K562 (cell line): ENCODE results near the gene DOK3. TPM values are rescaled to one million over a fixed set of nuclear protein-coding genes. Genes with fewer than 3 reads are reported as not detected.

Experiments
- BMI1 ChIP-seq: fragments of 150-350 bp; IDR thresholded peaks from 2 replicates; pipeline ENCODE4 v1.6.1; 2014; ENCODE audit warnings: low read length
- COPS2 ChIP-seq: fragments of 450-650 bp; conservative IDR thresholded peaks from 2 replicates; pipeline ENCODE4 v1.6.1; 2016; ENCODE audit warnings: mild to moderate bottlenecking, moderate library complexity
- GABPB1 ChIP-seq: sonication (generic); formaldehyde crosslinking; IDR thresholded peaks from 2 replicates; pipeline ENCODE4 v1.8.0; 2022; ENCODE audit warnings: mild to moderate bottlenecking, missing genetic modification reagents
- GTF2E2 ChIP-seq: fragments of 200-800 bp; sonication (Bioruptor generic); IDR thresholded peaks from 2 replicates; pipeline ENCODE4 v1.6.1; 2016; ENCODE audit warnings: missing genetic modification characterization, missing compliant biosample characterization
- RB1 ChIP-seq: fragments of 450-650 bp; IDR thresholded peaks from 2 replicates; pipeline ENCODE4 v1.6.1; 2017; ENCODE audit warnings: low read depth, mild to moderate bottlenecking
- SMARCC2 ChIP-seq: fragments of 450-650 bp; IDR thresholded peaks from 2 replicates; pipeline ENCODE4 v1.6.1; 2017; ENCODE audit warnings: antibody characterized with exemption, moderate library complexity, mild to moderate bottlenecking, low read depth
- SRSF7 ChIP-seq: fragments of 200-400 bp; formaldehyde crosslinking; optimal IDR thresholded peaks from 2 replicates; pipeline ENCODE3; 2017; ENCODE audit warnings: mild to moderate bottlenecking, low read depth, low read length
- TRIM24 ChIP-seq, 2 experiments: fragments of 450-650 bp; IDR thresholded peaks; 2 replicates each; pipeline ENCODE4 v1.6.1; 2016
- ZNF644 ChIP-seq: fragments of 200-800 bp; sonication (Bioruptor generic); IDR thresholded peaks from 2 replicates; pipeline ENCODE4 v1.6.1; 2016; ENCODE audit warnings: low read depth, missing genetic modification characterization, missing compliant biosample characterization
- polyA plus RNA-seq, 8 experiments: library from polyadenylated mRNA; depleted of rRNA in 4 of 8; stranded (reverse) in 5 of 8; unstranded in 3 of 8; fragments of >200 nt; fragmentation: Nextera tagmentation in 2 of 8; fragmentation: Illumina TruSeq in 1 of 8; extraction: Ambion mirVana in 2 of 8; extraction: Trizol in 1 of 8; gene quantifications; 2 replicates each; pipeline versions ENCODE4 v1.2.1 to v1.2.3, GENCODE V29; 2011 to 2014; ENCODE audit warnings: inconsistent platforms in 1 of 8, missing spikeins in 1 of 8
- total RNA-seq, 7 experiments: library from RNA; depleted of rRNA in 6 of 7; stranded (reverse); fragments of >200 nt in 6 of 7; fragmentation: Illumina TruSeq in 2 of 7; extraction: Trizol in 2 of 7; gene quantifications; 2 replicates each; pipeline versions ENCODE4 v1.2.1 to v1.2.3, GENCODE V29; 2011 to 2021; ENCODE audit warnings: low replicate concordance in 1 of 7
- TF ChIP-seq, protein P1 (sequence below): fragments of 250-450 bp; sonication (Bioruptor Pico); IDR thresholded peaks from 2 replicates; pipeline ENCODE4 v1.8.0; 2021; ENCODE audit warnings: moderate library complexity, mild to moderate bottlenecking, inconsistent platforms
- TF ChIP-seq, protein P2 (sequence below): sonication (generic); formaldehyde crosslinking; IDR thresholded peaks from 2 replicates; pipeline ENCODE4 v1.8.0; 2022; ENCODE audit warnings: mild to moderate bottlenecking, missing genetic modification reagents
- TF ChIP-seq, protein P3 (sequence below): sonication (generic); formaldehyde crosslinking; IDR thresholded peaks from 2 replicates; pipeline ENCODE4 v1.8.0; 2023; ENCODE audit warnings: mild to moderate bottlenecking, missing genetic modification reagents
- TF ChIP-seq, protein P4 (sequence below): fragments of 250-450 bp; sonication (Bioruptor Pico); IDR thresholded peaks from 2 replicates; pipeline ENCODE4 v1.9.0; 2021; ENCODE audit warnings: mild to moderate bottlenecking
- TF ChIP-seq, protein P5 (sequence below): sonication (generic); IDR thresholded peaks from 2 replicates; pipeline ENCODE4 v1.6.1; 2016
- TF ChIP-seq, protein P6 (sequence below): fragments of 250-450 bp; sonication (Bioruptor Pico); IDR thresholded peaks from 2 replicates; pipeline ENCODE4 v1.5.0; 2022; ENCODE audit warnings: mild to moderate bottlenecking
- TF ChIP-seq, protein P7 (sequence below), 2 experiments: fragments of 450-650 bp in 1 of 2; IDR thresholded peaks; 2 replicates each; pipeline ENCODE4 v1.6.1; 2011 to 2017; ENCODE audit warnings: low read depth in 2 of 2, antibody characterized with exemption in 1 of 2, borderline replicate concordance in 1 of 2, low read length in 1 of 2, mild to moderate bottlenecking in 1 of 2, mixed read lengths in 1 of 2; ENCODE audit not compliant: control insufficient read depth in 1 of 2
- TF ChIP-seq, protein P8 (sequence below): fragments of 450-650 bp; formaldehyde crosslinking; IDR thresholded peaks from 2 replicates; pipeline ENCODE4 v1.4.0; 2020; ENCODE audit warnings: mild to moderate bottlenecking, moderate library complexity

The DOK3 gene
- total and polyA plus RNA-seq, 9 of the 15 experiments (the other 6 are each of a cell fraction or from before 2014, with no cell fraction given): 1.3 to 23.0 (median 8.0) TPM

DNA sequence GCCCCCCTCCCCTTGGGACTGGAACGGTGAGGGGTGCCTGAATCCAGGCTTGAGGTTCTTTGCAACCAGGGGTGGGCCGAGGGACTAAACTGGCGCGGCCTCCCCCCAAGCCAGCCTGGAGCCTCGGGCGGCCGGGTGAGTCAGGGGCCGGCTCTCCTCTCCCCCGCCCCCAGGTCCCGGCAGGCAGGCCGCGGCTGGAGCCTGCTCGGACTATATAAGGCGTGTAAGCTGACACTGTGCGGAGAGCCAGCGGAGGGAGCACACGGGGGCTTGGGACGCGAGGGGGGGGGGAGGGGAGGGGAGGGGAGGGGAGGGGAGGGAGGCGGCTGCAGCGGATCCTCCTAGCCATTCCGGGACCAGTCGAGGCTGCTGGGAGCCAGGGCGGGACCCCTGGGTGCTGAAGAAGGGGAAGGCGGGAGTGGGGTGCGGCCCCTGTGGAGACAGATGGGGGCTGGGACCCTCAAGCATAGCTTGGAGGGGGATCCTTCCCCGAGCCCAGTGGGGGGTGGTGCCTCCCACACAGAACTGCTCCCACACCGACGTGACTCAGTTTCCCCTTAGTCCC is 12.8 kb downstream of the DOK3 start (continued):
- TF ChIP-seq, protein P1, sequence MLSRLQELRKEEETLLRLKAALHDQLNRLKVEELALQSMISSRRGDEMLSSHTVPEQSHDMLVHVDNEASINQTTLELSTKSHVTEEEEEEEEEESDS (CRISPR knock-in tag): no peak
- TF ChIP-seq GTF2E2 (tag) (no peak), RB1 (peak; percentile 8; the same call in 1 of the 2 replicates), BMI1 (no peak), TRIM24 (IDR thresholded peaks at IDR 0.05) (no peak), SMARCC2 (no peak), COPS2 (no peak), GABPB1 (CRISPR knock-in tag) (no peak), SRSF7 (no peak), ZNF644 (no peak)
- TF ChIP-seq, protein P2, sequence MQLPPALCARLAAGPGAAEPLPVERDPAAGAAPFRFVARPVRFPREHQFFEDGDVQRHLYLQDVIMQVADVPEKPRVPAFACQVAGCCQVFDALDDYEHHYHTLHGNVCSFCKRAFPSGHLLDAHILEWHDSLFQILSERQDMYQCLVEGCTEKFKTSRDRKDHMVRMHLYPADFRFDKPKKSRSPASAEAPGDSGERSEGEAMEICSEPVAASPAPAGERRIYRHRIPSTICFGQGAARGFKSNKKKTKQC (CRISPR knock-in tag): peak; percentile 67; the same call in 1 of the 2 replicates
- TF ChIP-seq, protein P3, sequence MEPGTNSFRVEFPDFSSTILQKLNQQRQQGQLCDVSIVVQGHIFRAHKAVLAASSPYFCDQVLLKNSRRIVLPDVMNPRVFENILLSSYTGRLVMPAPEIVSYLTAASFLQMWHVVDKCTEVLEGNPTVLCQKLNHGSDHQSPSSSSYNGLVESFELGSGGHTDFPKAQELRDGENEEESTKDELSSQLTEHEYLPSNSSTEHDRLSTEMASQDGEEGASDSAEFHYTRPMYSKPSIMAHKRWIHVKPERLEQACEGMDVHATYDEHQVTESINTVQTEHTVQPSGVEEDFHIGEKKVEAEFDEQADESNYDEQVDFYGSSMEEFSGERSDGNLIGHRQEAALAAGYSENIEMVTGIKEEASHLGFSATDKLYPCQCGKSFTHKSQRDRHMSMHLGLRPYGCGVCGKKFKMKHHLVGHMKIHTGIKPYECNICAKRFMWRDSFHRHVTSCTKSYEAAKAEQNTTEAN (CRISPR knock-in tag): no peak
- TF ChIP-seq, protein P4, sequence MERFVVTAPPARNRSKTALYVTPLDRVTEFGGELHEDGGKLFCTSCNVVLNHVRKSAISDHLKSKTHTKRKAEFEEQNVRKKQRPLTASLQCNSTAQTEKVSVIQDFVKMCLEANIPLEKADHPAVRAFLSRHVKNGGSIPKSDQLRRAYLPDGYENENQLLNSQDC (CRISPR knock-in tag): no peak
- TF ChIP-seq, protein P5, sequence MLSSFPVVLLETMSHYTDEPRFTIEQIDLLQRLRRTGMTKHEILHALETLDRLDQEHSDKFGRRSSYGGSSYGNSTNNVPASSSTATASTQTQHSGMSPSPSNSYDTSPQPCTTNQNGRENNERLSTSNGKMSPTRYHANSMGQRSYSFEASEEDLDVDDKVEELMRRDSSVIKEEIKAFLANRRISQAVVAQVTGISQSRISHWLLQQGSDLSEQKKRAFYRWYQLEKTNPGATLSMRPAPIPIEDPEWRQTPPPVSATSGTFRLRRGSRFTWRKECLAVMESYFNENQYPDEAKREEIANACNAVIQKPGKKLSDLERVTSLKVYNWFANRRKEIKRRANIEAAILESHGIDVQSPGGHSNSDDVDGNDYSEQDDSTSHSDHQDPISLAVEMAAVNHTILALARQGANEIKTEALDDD: no peak
- TF ChIP-seq, protein P6, sequence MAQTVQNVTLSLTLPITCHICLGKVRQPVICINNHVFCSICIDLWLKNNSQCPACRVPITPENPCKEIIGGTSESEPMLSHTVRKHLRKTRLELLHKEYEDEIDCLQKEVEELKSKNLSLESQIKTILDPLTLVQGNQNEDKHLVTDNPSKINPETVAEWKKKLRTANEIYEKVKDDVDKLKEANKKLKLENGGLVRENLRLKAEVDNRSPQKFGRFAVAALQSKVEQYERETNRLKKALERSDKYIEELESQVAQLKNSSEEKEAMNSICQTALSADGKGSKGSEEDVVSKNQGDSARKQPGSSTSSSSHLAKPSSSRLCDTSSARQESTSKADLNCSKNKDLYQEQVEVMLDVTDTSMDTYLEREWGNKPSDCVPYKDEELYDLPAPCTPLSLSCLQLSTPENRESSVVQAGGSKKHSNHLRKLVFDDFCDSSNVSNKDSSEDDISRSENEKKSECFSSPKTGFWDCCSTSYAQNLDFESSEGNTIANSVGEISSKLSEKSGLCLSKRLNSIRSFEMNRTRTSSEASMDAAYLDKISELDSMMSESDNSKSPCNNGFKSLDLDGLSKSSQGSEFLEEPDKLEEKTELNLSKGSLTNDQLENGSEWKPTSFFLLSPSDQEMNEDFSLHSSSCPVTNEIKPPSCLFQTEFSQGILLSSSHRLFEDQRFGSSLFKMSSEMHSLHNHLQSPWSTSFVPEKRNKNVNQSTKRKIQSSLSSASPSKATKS (CRISPR knock-in tag): no peak
- TF ChIP-seq, protein P7, sequence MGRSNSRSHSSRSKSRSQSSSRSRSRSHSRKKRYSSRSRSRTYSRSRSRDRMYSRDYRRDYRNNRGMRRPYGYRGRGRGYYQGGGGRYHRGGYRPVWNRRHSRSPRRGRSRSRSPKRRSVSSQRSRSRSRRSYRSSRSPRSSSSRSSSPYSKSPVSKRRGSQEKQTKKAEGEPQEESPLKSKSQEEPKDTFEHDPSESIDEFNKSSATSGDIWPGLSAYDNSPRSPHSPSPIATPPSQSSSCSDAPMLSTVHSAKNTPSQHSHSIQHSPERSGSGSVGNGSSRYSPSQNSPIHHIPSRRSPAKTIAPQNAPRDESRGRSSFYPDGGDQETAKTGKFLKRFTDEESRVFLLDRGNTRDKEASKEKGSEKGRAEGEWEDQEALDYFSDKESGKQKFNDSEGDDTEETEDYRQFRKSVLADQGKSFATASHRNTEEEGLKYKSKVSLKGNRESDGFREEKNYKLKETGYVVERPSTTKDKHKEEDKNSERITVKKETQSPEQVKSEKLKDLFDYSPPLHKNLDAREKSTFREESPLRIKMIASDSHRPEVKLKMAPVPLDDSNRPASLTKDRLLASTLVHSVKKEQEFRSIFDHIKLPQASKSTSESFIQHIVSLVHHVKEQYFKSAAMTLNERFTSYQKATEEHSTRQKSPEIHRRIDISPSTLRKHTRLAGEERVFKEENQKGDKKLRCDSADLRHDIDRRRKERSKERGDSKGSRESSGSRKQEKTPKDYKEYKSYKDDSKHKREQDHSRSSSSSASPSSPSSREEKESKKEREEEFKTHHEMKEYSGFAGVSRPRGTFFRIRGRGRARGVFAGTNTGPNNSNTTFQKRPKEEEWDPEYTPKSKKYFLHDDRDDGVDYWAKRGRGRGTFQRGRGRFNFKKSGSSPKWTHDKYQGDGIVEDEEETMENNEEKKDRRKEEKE (IDR thresholded peaks at IDR 0.05; ENCODE audit: borderline replicate concordance in 1 of 2, control insufficient read depth in 1 of 2, low read depth in 2 of 2, low read length in 1 of 2): no peak
- TF ChIP-seq, protein P8, sequence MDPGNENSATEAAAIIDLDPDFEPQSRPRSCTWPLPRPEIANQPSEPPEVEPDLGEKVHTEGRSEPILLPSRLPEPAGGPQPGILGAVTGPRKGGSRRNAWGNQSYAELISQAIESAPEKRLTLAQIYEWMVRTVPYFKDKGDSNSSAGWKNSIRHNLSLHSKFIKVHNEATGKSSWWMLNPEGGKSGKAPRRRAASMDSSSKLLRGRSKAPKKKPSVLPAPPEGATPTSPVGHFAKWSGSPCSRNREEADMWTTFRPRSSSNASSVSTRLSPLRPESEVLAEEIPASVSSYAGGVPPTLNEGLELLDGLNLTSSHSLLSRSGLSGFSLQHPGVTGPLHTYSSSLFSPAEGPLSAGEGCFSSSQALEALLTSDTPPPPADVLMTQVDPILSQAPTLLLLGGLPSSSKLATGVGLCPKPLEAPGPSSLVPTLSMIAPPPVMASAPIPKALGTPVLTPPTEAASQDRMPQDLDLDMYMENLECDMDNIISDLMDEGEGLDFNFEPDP: no peak
